Calu3 (cell line): ENCODE measurements around the gene RPL15. TPM values are rescaled to one million over a fixed set of nuclear protein-coding genes. Genes with fewer than 3 reads are reported as not detected.
A peak's percentile ranks its signal among the peaks of the same experiment; 100 is the strongest.

Experiments used
- BruUV-seq: library from RNA; stranded (reverse); fragments of 400-500 nt; replicated peaks from 2 replicates; lab custom pipeline; 2021; lab: Mats Ljungman, UMichigan
- CTCF ChIA-PET: fragments of 300-600 bp; sonication (Branson Sonifier 250); formaldehyde crosslinking; loops from one replicate; lab custom pipeline; 2022; ENCODE audit warnings: antibody characterized with exemption; lab: Charles Lee
- DNase-seq: peaks from one replicate; pipeline ENCODE4 v3.0.0; 2022
- H3K27ac Mint-ChIP-seq: one replicate; pipeline ENCODE4 v1.8.0; 2022; ENCODE audit warnings: mixed read lengths; ENCODE audit not compliant: unreplicated experiment
- H3K27me3 Mint-ChIP-seq: one replicate; pipeline ENCODE4 v1.8.0; 2022; ENCODE audit warnings: mixed read lengths; ENCODE audit not compliant: unreplicated experiment
- H3K36me3 Mint-ChIP-seq: one replicate; pipeline ENCODE4 v1.8.0; 2022; ENCODE audit warnings: mild to moderate bottlenecking, moderate library complexity, mixed read lengths; ENCODE audit not compliant: insufficient read depth, unreplicated experiment
- H3K4me1 Mint-ChIP-seq: one replicate; pipeline ENCODE4 v1.8.0; 2022; ENCODE audit warnings: mild to moderate bottlenecking, low read depth, mixed read lengths; ENCODE audit not compliant: unreplicated experiment
- H3K4me3 Mint-ChIP-seq: one replicate; pipeline ENCODE4 v1.8.0; 2022; ENCODE audit warnings: mild to moderate bottlenecking, low read depth, moderate library complexity, mixed read lengths; ENCODE audit not compliant: unreplicated experiment
- H3K9me3 Mint-ChIP-seq: one replicate; pipeline ENCODE4 v1.8.0; 2022; ENCODE audit warnings: low read depth, mixed read lengths; ENCODE audit not compliant: unreplicated experiment
- intact Hi-C: fragments of 100-400 bp; cut with micrococcal nuclease; formaldehyde crosslinking; loops from one replicate; pipeline ENCODE4 v1.10.0; 2022; ENCODE audit not compliant: unreplicated experiment
- total RNA-seq: library from RNA; stranded (reverse); gene quantifications from 2 replicates; pipeline ENCODE4 v1.2.3, GENCODE V29; 2022
- TF ChIP-seq, protein P1 (sequence below): fragments of 200-600 bp; IDR thresholded peaks from one replicate; pipeline ENCODE4 v1.8.0; 2022; ENCODE audit warnings: antibody characterized with exemption; ENCODE audit not compliant: unreplicated experiment

RPL15 gene
- total RNA-seq, 1 experiment from 2014 or later, result 1,430 TPM

DNA sequence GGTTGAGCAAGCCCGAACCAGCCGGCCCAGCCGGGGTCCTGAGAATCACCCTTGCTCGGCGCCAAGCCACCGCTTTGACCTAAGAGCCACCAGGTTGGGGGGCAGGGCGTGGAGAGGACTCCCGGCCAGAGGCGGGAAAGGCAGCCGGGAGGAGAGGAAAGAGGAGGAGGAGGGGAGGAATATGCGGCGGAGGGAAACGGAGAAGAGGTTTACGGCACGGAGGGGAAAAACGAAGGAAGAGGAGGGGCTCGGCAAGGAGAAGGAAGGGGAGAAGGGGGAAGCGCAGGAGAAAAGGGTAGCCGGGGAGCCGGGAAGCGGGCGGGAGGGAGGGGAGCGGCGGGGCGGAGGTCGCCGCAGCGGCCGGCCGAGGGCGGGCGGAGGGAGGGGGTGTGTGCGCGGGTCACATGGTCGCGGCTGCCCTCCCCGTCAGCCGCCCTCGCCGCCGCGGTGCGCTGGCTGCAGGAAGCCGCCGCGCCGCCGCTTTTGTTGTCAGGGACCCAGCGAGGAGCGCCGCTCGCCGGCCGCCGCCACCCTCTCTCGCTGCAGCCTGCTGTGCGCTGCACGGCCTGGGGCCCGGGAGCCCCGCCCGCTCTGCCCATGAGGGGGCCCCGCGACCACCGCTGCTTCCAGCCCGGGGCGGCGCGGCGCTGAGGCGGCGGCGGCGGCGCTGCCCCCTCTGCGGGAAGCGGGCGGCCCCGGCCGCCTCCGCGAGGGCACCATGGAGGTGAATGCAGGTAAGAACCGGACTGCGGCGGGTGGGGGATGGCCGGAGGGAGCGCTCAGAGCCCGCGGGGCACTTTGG, 28.1 kb downstream of the RPL15 start, which contains the start of gene NR1D2:
NR1D2 (plus strand) TSS at position 426 of the 802 bp plus-strand sequence; CDS start at position 719, 293 bp downstream.
- peaks cover 39% of the 10 kb centered on the region for H3K36me3 Mint-ChIP-seq
- peaks cover 43% of the 10 kb centered on the region for H3K4me1 Mint-ChIP-seq
- CTCF ChIA-PET, result no interaction called here
- intact Hi-C loops, result loop anchor here (2.0 kb wide), 1 partner anchor 18 kb away; no protein-coding TSS in a partner anchor
- peak within 1 kb of the TSS; percentile 98 for H3K27ac Mint-ChIP-seq
- no peaks in the 10 kb centered on the region for H3K9me3 Mint-ChIP-seq
- TF ChIP-seq, protein P1, sequence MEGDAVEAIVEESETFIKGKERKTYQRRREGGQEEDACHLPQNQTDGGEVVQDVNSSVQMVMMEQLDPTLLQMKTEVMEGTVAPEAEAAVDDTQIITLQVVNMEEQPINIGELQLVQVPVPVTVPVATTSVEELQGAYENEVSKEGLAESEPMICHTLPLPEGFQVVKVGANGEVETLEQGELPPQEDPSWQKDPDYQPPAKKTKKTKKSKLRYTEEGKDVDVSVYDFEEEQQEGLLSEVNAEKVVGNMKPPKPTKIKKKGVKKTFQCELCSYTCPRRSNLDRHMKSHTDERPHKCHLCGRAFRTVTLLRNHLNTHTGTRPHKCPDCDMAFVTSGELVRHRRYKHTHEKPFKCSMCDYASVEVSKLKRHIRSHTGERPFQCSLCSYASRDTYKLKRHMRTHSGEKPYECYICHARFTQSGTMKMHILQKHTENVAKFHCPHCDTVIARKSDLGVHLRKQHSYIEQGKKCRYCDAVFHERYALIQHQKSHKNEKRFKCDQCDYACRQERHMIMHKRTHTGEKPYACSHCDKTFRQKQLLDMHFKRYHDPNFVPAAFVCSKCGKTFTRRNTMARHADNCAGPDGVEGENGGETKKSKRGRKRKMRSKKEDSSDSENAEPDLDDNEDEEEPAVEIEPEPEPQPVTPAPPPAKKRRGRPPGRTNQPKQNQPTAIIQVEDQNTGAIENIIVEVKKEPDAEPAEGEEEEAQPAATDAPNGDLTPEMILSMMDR, result no peak
- DNase-seq, result peak; percentile 84
- H3K4me3 Mint-ChIP-seq, result peak within 1 kb of the TSS; percentile 70
- H3K27me3 Mint-ChIP-seq, result peaks cover 20% of the 10 kb centered on the region
- BruUV-seq, result no TSS peak

DNA sequence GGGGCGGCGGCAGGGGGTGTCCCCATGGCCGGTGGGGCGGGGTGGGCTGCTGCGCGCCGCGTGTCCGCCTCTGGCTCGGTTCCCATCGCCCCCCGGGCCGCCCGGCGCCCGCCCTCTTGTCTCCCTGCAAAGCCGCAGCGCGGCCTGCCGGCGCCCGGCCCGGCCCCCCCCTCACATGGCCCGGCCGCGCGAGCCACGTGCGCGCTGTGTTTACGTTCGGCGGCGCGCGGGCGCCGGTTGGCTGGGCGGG, 28.7 kb downstream of the RPL15 start:
- Mint-ChIP-seq H3K4me1 (peaks cover 47% of the 10 kb centered on the region), H3K36me3 (peaks cover 39% of the 10 kb centered on the region), H3K27ac (no peak overlapping the region), H3K27me3 (peaks cover 20% of the 10 kb centered on the region), H3K9me3 (no peaks in the 10 kb centered on the region), H3K4me3 (peak overlapping the region; percentile 70)
- TF ChIP-seq, protein P1, result no peak
- CTCF ChIA-PET, result interaction anchor here (1.1 kb wide), 1 partner anchor 18 kb away, joined by 5 read pairs; no protein-coding TSS in a partner anchor
- intact Hi-C loops, result loop anchor here (2.0 kb wide), 1 partner anchor 19 kb away; no protein-coding TSS in a partner anchor
- no peak for DNase-seq
- BruUV-seq, result no TSS peak

DNA sequence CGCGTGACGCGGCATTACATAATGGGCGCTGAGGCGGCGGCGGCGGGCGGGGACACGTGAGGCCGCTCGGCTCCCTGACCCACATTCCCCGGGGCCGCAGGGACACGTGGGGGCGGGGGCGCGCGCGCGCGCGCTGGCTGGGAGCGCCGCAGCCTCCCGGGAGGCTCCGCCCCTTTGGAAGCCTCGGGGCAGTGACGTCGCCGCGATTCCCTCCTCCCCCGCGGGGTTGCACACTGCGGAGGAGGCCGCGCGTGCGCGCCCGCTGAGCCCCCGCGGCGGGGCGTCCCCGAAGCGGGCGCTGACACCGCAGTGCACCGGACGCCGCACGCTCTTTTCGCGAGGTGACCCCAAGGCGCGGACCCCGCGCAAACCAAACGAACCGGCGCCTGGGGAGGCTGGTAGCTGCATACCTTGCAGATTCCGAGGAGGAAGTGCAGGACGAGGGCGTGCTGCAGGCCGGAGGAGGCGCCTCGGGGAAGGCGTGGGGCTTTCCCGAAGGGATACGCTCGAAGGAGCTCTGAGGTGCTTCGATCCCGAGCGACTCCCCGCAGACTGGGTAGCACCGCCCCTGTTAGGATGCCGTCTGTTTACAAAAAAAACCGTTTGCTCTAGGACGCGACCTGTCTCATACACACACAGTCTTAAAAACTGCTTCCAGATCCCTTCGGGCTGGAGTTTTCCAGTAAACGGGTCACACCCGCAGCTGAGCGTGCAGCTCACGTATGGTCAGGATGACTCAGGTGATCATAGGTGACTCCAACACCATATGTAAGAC, 29.2 kb downstream of the RPL15 start:
- Mint-ChIP-seq H3K27me3 (peaks cover 20% of the 10 kb centered on the region), H3K4me3 (peak overlapping the region; percentile 70), H3K27ac (peak overlapping the region; percentile 89), H3K36me3 (peaks cover 39% of the 10 kb centered on the region), H3K9me3 (no peaks in the 10 kb centered on the region), H3K4me1 (peaks cover 47% of the 10 kb centered on the region)
- DNase-seq, result peak; percentile 98
- BruUV-seq, result no TSS peak
- TF ChIP-seq, protein P1, result no peak
- CTCF ChIA-PET, result interaction anchor here (0.7 to 1.3 kb wide), 5 partner anchors 12 to 149 kb away, joined by 3 to 5 read pairs (median 3); partner anchors contain the start of genes NKIRAS1 and RPL15
- intact Hi-C loops, result loop anchor here (2.0 kb wide), 2 partner anchors 19 to 29 kb away; partner anchors contain the start of genes NKIRAS1 and RPL15

DNA sequence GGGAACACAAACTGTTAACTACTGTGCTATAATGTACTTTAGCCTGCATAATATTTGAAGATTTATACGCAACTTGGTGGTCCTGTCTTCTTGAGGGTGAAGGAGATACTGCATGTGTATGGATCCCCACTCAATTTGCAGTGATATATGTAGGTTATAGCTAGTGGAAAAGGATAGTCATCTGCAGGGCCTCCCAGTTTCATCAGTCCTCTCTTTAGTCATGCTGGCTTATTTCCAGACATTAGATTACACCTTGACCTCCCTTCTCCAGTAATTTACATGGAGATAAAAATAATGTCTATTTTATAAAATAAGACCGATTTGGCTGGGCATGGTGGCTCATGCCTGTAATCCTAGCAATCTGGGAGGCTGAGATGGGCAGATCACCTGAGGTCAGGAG, 31.8 kb downstream of the RPL15 start:
- H3K27me3 Mint-ChIP-seq, result peaks cover 11% of the 10 kb centered on the region
- peaks cover 50% of the 10 kb centered on the region for H3K4me1 Mint-ChIP-seq
- no TSS peak for BruUV-seq
- H3K27ac Mint-ChIP-seq, result no peak overlapping the region
- TF ChIP-seq, protein P1, result no peak
- CTCF ChIA-PET, result interaction anchor here (0.6 kb wide), 1 partner anchor 13 kb away, joined by 3 read pairs; no protein-coding TSS in a partner anchor
- no peaks in the 10 kb centered on the region for H3K9me3 Mint-ChIP-seq
- intact Hi-C loops, result no loop called here
- no peak for DNase-seq
- H3K4me3 Mint-ChIP-seq, result no peak overlapping the region
- peaks cover 38% of the 10 kb centered on the region for H3K36me3 Mint-ChIP-seq
